Measurements from ENCODE around the gene CASKIN2. TPM values are rescaled to one million over a fixed set of nuclear protein-coding genes. Genes with fewer than 3 reads are reported as not detected.

The CASKIN2 gene
- total and polyA plus RNA-seq, 2 of the 4 experiments (the other 2 are of a cell fraction) = 2.9 to 6.9 TPM

GRCh38 chr17:75507733-75508719 lies 7.3 kb downstream of the CASKIN2 start:
- Histone ChIP-seq H2AFZ (replicated peaks; ENCODE audit: low read length, poor library complexity) (no peak overlapping the region), H3K36me3 (ENCODE audit: control insufficient read depth, insufficient read depth, low read length) (peaks cover 33% of the 10 kb centered on the region), H2AK5ac (ENCODE audit: low read depth, low read length) (no peak overlapping the region), H3K56ac (ENCODE audit: extremely low read depth, insufficient read depth, low read length) (no peak overlapping the region), H3K9me3 (ENCODE audit: control insufficient read depth, insufficient read depth, low read length) (no peaks in the 10 kb centered on the region), H3K4me3 (ENCODE audit: insufficient read depth, low read depth, low read length) (no peak overlapping the region), H2BK120ac (ENCODE audit: low read depth, low read length) (no peak overlapping the region), H3K18ac (ENCODE audit: low read depth, low read length) (no peak overlapping the region), H3K9ac (ENCODE audit: low read depth, low read length) (no peak overlapping the region), H3K9me1 (ENCODE audit: insufficient read depth, low read length) (peaks cover 5% of the 10 kb centered on the region; the same call in 1 of the 2 replicates), H4K5ac (ENCODE audit: low read depth, low read length) (no peak overlapping the region), H3K23ac (ENCODE audit: low read depth, low read length) (no peak overlapping the region), H2BK5ac (ENCODE audit: low read depth, low read length, poor library complexity, severe bottlenecking) (no peak overlapping the region), H3K14ac (replicated peaks; ENCODE audit: low read depth, low read length) (no peak overlapping the region), H4K91ac (ENCODE audit: insufficient read depth, low read depth, low read length) (no peak overlapping the region), H3K4me1 (ENCODE audit: control insufficient read depth, insufficient read depth, low read length) (peaks cover 11% of the 10 kb centered on the region), H4K8ac (ENCODE audit: low read depth in 2 of 2, low read length in 2 of 2) (no peak overlapping the region), H3K27ac (ENCODE audit: insufficient read depth, low read length) (no peak overlapping the region), H4K20me1 (ENCODE audit: insufficient read depth, low read length) (peaks cover 27% of the 10 kb centered on the region), H3K79me1 (ENCODE audit: low read depth in 1 of 2, low read length in 2 of 2) (peaks cover 15 to 46% of the 10 kb centered on the region in 2 experiments), H2BK15ac (ENCODE audit: low read depth, low read length) (no peak overlapping the region), H2AK9ac (replicated peaks; ENCODE audit: low read depth, low read length, poor library complexity) (no peak overlapping the region), H2BK20ac (ENCODE audit: low read depth, low read length) (no peak overlapping the region), H3K27me3 (ENCODE audit: control insufficient read depth, insufficient read depth, low read length) (no peaks in the 10 kb centered on the region), H3K4ac (ENCODE audit: low read depth, low read length) (no peak overlapping the region), H3K4me2 (ENCODE audit: low read depth, low read length) (no peak overlapping the region)
- in situ Hi-C loops (cut with MboI; ENCODE audit: low sequenced_read_pairs) = no loop called here
- 76% methylated on average over 4 of the region's 27 CpGs; no CpG with 5 or more reads in 1 of the 2 experiments for WGBS, 2 experiments (ENCODE audit: extremely low coverage in 2 of 2, insufficient read length in 1 of 2)
- BruUV-seq (replicated peaks) = no TSS peak
- dilution Hi-C loops (cut with HindIII; ENCODE audit: low sequenced_read_pairs, unreplicated experiment) = no loop called here
- ATAC-seq (ENCODE audit: low read depth) (peak; percentile 50), DNase-seq (no peak)
- ChIA-PET POLR2A (ENCODE audit: unreplicated experiment) (no interaction called here), CTCF (no interaction called here)
- intact Hi-C loops (cut with micrococcal nuclease) = no loop called here
- TF ChIP-seq POLR2A (IDR thresholded peaks at IDR 0.05; ENCODE audit: low read depth, low read length) (no peak), CHD1 (IDR thresholded peaks at IDR 0.05; ENCODE audit: low read depth, low read length) (no peak), FOS (IDR thresholded peaks at IDR 0.05; ENCODE audit: low read depth, low read length) (no peak), CEBPB (IDR thresholded peaks at IDR 0.05; ENCODE audit: low read depth, low read length) (no peak), SMC3 (IDR thresholded peaks at IDR 0.05; ENCODE audit: low read depth, low read length) (no peak), MAFK (IDR thresholded peaks at IDR 0.05; ENCODE audit: low read depth, low read length) (no peak), MXI1 (IDR thresholded peaks at IDR 0.05; ENCODE audit: borderline replicate concordance, low read depth, low read length) (no peak), RAD21 (IDR thresholded peaks at IDR 0.05; ENCODE audit: low read length) (no peak), USF2 (IDR thresholded peaks at IDR 0.05; ENCODE audit: low read depth, low read length) (no peak), BHLHE40 (IDR thresholded peaks at IDR 0.05; ENCODE audit: low read depth, low read length) (no peak), MAZ (IDR thresholded peaks at IDR 0.05; ENCODE audit: borderline replicate concordance, low read depth, low read length) (no peak), RCOR1 (IDR thresholded peaks at IDR 0.05; ENCODE audit: insufficient replicate concordance, low read length) (no peak), NFE2L2 (IDR thresholded peaks at IDR 0.05; ENCODE audit: low read depth, low read length) (no peak), RFX5 (IDR thresholded peaks at IDR 0.05; ENCODE audit: low read depth, low read length) (no peak)
- TF ChIP-seq, protein P1, sequence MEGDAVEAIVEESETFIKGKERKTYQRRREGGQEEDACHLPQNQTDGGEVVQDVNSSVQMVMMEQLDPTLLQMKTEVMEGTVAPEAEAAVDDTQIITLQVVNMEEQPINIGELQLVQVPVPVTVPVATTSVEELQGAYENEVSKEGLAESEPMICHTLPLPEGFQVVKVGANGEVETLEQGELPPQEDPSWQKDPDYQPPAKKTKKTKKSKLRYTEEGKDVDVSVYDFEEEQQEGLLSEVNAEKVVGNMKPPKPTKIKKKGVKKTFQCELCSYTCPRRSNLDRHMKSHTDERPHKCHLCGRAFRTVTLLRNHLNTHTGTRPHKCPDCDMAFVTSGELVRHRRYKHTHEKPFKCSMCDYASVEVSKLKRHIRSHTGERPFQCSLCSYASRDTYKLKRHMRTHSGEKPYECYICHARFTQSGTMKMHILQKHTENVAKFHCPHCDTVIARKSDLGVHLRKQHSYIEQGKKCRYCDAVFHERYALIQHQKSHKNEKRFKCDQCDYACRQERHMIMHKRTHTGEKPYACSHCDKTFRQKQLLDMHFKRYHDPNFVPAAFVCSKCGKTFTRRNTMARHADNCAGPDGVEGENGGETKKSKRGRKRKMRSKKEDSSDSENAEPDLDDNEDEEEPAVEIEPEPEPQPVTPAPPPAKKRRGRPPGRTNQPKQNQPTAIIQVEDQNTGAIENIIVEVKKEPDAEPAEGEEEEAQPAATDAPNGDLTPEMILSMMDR (conservative IDR thresholded peaks at IDR 0.05; ENCODE audit: low read depth, low read length) = no peak

Measured in IMR-90 (cell line).